Esophagus muscularis mucosa (tissue), 4 donors: ENCODE data around the gene DSTYK. TPM values are rescaled to one million over a fixed set of nuclear protein-coding genes. Genes with fewer than 3 reads are reported as not detected.

Source experiments
- DNase-seq: peaks from one replicate; pipeline ENCODE4 v3.0.0-alpha.2; 2017; ENCODE audit errors: extremely low spot score
- H3K27ac ChIP-seq, 4 donors: fragments of 200-600 bp; sonication (generic); replicated peaks in 1 of 4; 1 replicate in 3 of 4; 2 replicates in 1 of 4; pipeline ENCODE4 v1.5.1; 2016 to 2019; ENCODE audit warnings: mild to moderate bottlenecking in 1 of 4
- H3K27me3 ChIP-seq, 4 donors: fragments of 200-600 bp; sonication (generic); one replicate each; pipeline versions ENCODE4 v1.5.1 to v1.6.0; 2016 to 2019
- H3K36me3 ChIP-seq, 4 donors: fragments of 200-600 bp; sonication (generic); one replicate each; pipeline ENCODE4 v1.5.1; 2016 to 2019
- H3K4me1 ChIP-seq, 4 donors: fragments of 200-600 bp; sonication (generic); one replicate each; pipeline ENCODE4 v1.5.1; 2016 to 2019
- H3K4me3 ChIP-seq, 4 donors: fragments of 200-600 bp; sonication (generic); 1 replicate in 2 of 4; 2 replicates in 2 of 4; pipeline ENCODE4 v1.5.1; 2016 to 2019; ENCODE audit warnings: mild to moderate bottlenecking in 4 of 4, moderate library complexity in 1 of 4
- H3K9me3 ChIP-seq, 4 donors: fragments of 200-600 bp; sonication (generic); 1 replicate in 3 of 4; 2 replicates in 1 of 4; pipeline ENCODE4 v1.5.1; 2016 to 2019
- CTCF ChIP-seq, 3 experiments: fragments of 200-600 bp in 2 of 3; fragments of 450-650 bp in 1 of 3; sonication (generic) in 2 of 3; IDR thresholded peaks; one replicate each; pipeline ENCODE4 v1.5.1; 2017 to 2019; ENCODE audit warnings: antibody characterized with exemption in 3 of 3, mild to moderate bottlenecking in 2 of 3, moderate library complexity in 1 of 3
- EP300 ChIP-seq: sonication (generic); formaldehyde crosslinking; IDR thresholded peaks from one replicate; pipeline ENCODE4 v1.6.1; 2017; ENCODE audit warnings: antibody characterized with exemption
- POLR2A ChIP-seq: fragments of 450-650 bp; IDR thresholded peaks from one replicate; pipeline ENCODE4 v1.6.1; 2017; ENCODE audit warnings: antibody characterized with exemption, moderate library complexity, mild to moderate bottlenecking, low read depth
- POLR2AphosphoS5 ChIP-seq, 2 donors: sonication (generic); formaldehyde crosslinking; IDR thresholded peaks; one replicate each; pipeline ENCODE4 v1.6.1; 2017; ENCODE audit warnings: antibody characterized with exemption in 2 of 2
- WGBS: methylation state at CpG from one replicate; pipeline ENCODE4 v1.1.5; 2018; 5-methylcytosine and 5-hydroxymethylcytosine counted together
- intact Hi-C: fragments of 100-400 bp; cut with DNase I; formaldehyde crosslinking; loops from one replicate; pipeline ENCODE4 v1.15.1; 2023
- total RNA-seq, 4 donors: library from RNA; depleted of rRNA; stranded (reverse); fragments of >200 nt; gene quantifications; one replicate each; pipeline versions ENCODE4 v1.1.0 to v1.2.1, GENCODE V29; 2016

The DSTYK gene
- total RNA-seq, 4 donors from 2014 or later = 12.0 to 16.1 (median 13.9) TPM

- 42% methylated on average over 3 of the region's 3 CpGs for WGBS
- Histone ChIP-seq H3K9me3 (no peaks in the 10 kb centered on the region), H3K36me3 (peaks cover 2 to 9% (median 7%) of the 10 kb centered on the region in 4 donors), H3K4me3 (no peak overlapping the region), H3K27ac (no peak overlapping the region), H3K27me3 (no peaks in the 10 kb centered on the region), H3K4me1 (peaks cover 11 to 34% (median 24%) of the 10 kb centered on the region in 4 donors)
- intact Hi-C loops = no loop called here
- no peak for TF ChIP-seq POLR2AphosphoS5 (IDR thresholded peaks at IDR 0.05)
- no peak for TF ChIP-seq CTCF (IDR thresholded peaks at IDR 0.05)
- no peak for TF ChIP-seq POLR2A
- no peak for TF ChIP-seq EP300
- DNase-seq = no peak
Measured at GRCh38 chr1:205239078-205239477, 27.6 kb upstream of the DSTYK start.

GRCh38 chr1:205237526-205238484 lies 26.3 kb upstream of the DSTYK start:
- Histone ChIP-seq H3K27ac (no peak overlapping the region), H3K4me1 (peaks cover 11 to 34% (median 24%) of the 10 kb centered on the region in 4 donors), H3K27me3 (no peaks in the 10 kb centered on the region), H3K4me3 (no peak overlapping the region), H3K36me3 (peaks cover 2 to 9% (median 7%) of the 10 kb centered on the region in 4 donors), H3K9me3 (no peaks in the 10 kb centered on the region)
- intact Hi-C loops = no loop called here
- no peak for DNase-seq
- WGBS = 80% methylated on average over 12 of the region's 12 CpGs
- TF ChIP-seq POLR2A (no peak), EP300 (no peak), POLR2AphosphoS5 (IDR thresholded peaks at IDR 0.05) (no peak), CTCF (IDR thresholded peaks at IDR 0.05) (no peak)

- H3K27ac ChIP-seq = no peak overlapping the region
- TF ChIP-seq POLR2AphosphoS5 (IDR thresholded peaks at IDR 0.05) (no peak), EP300 (no peak), POLR2A (no peak), CTCF (IDR thresholded peaks at IDR 0.05) (no peak)
- H3K4me1 ChIP-seq = peaks cover 11 to 34% (median 24%) of the 10 kb centered on the region in 4 donors
- no peaks in the 10 kb centered on the region for H3K9me3 ChIP-seq
- no peak for DNase-seq
- peaks cover 2 to 9% (median 7%) of the 10 kb centered on the region in 4 donors for H3K36me3 ChIP-seq
- no peak overlapping the region for H3K4me3 ChIP-seq
- H3K27me3 ChIP-seq = no peaks in the 10 kb centered on the region
- 80% methylated on average over 4 of the region's 4 CpGs for WGBS
- intact Hi-C loops = no loop called here
Measured at GRCh38 chr1:205236951-205237475, 25.5 kb upstream of the DSTYK start.

- H3K36me3 ChIP-seq = peaks cover 0 to 4% (median 2%) of the 10 kb centered on the region in 4 donors
- intact Hi-C loops = no loop called here
- peaks cover 11 to 34% (median 24%) of the 10 kb centered on the region in 4 donors for H3K4me1 ChIP-seq
- no peak overlapping the region for H3K4me3 ChIP-seq
- no peak for DNase-seq
- TF ChIP-seq CTCF (IDR thresholded peaks at IDR 0.05) = no peak
- TF ChIP-seq POLR2AphosphoS5 (IDR thresholded peaks at IDR 0.05) = no peak
- TF ChIP-seq EP300 = no peak
- TF ChIP-seq POLR2A = no peak
- WGBS = 90% methylated on average over 8 of the region's 8 CpGs
- no peaks in the 10 kb centered on the region for H3K27me3 ChIP-seq
- H3K9me3 ChIP-seq = no peaks in the 10 kb centered on the region
- no peak overlapping the region for H3K27ac ChIP-seq
Measured at GRCh38 chr1:205236526-205236925, 25.0 kb upstream of the DSTYK start.
